Uterus (tissue), 2 donors: Measurements from ENCODE around the gene PPFIBP2.

Source experiments
- POLR2A ChIP-seq, 2 donors: fragments of 450-650 bp; IDR thresholded peaks; one replicate each; pipeline ENCODE4 v1.6.1; 2016; ENCODE audit warnings: antibody characterized with exemption in 2 of 2, mild to moderate bottlenecking in 1 of 2, moderate library complexity in 1 of 2
- TF ChIP-seq, protein P1 (sequence below), 4 experiments: fragments of 200-600 bp in 2 of 4; fragments of 450-650 bp in 2 of 4; sonication (generic) in 2 of 4; IDR thresholded peaks; one replicate each; pipeline ENCODE4 v1.5.1; 2016 to 2019; ENCODE audit warnings: antibody characterized with exemption in 4 of 4, mild to moderate bottlenecking in 2 of 4, moderate library complexity in 1 of 4

DNA sequence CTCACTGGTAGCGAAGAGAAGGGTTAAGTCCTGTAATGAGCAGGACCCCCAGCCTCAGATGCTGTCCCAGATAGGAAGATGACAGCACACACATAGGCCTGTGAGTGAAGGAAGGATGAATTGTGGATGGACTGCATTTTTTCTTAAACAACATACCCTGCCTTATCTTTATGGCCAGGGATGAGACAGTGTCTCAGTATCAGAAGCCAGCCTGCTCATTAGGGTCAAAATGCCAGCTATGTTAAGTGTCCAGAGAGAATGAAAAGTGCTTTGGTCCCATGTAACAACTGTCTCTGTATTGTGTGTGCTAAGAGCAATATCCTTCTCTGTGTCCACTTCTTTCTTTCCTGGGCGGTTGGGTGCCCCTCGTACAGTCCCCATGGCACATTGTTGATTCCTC lies 30.2 kb downstream of the PPFIBP2 start:
- TF ChIP-seq, protein P1, sequence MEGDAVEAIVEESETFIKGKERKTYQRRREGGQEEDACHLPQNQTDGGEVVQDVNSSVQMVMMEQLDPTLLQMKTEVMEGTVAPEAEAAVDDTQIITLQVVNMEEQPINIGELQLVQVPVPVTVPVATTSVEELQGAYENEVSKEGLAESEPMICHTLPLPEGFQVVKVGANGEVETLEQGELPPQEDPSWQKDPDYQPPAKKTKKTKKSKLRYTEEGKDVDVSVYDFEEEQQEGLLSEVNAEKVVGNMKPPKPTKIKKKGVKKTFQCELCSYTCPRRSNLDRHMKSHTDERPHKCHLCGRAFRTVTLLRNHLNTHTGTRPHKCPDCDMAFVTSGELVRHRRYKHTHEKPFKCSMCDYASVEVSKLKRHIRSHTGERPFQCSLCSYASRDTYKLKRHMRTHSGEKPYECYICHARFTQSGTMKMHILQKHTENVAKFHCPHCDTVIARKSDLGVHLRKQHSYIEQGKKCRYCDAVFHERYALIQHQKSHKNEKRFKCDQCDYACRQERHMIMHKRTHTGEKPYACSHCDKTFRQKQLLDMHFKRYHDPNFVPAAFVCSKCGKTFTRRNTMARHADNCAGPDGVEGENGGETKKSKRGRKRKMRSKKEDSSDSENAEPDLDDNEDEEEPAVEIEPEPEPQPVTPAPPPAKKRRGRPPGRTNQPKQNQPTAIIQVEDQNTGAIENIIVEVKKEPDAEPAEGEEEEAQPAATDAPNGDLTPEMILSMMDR (IDR thresholded peaks at IDR 0.05), result no peak
- TF ChIP-seq POLR2A (IDR thresholded peaks at IDR 0.05), result no peak
